Hematopoietic multipotent progenitor cell (in vitro differentiated cells): ENCODE measurements around the gene CCDC150. TPM values are rescaled to one million over a fixed set of nuclear protein-coding genes. Genes with fewer than 3 reads are reported as not detected.
"Not testable (repeated sequence)": the region's sequence is repeated elsewhere in the genome, so short reads cannot be mapped to it uniquely, and the experiment has no call there.

Experiments used
- DNase-seq, 3 donors: peaks; one replicate each; pipeline ENCODE4 v3.0.0-alpha.2; 2011 to 2015; ENCODE audit warnings: low read depth in 2 of 3, low spot score in 2 of 3
- total RNA-seq: library from RNA; depleted of rRNA; stranded (reverse); fragments of >200 nt; gene quantifications from one replicate; pipeline ENCODE4 v1.2.3, GENCODE V29; 2012

Gene CCDC150
- total RNA-seq, 1 donor: 0.81 TPM

DNA sequence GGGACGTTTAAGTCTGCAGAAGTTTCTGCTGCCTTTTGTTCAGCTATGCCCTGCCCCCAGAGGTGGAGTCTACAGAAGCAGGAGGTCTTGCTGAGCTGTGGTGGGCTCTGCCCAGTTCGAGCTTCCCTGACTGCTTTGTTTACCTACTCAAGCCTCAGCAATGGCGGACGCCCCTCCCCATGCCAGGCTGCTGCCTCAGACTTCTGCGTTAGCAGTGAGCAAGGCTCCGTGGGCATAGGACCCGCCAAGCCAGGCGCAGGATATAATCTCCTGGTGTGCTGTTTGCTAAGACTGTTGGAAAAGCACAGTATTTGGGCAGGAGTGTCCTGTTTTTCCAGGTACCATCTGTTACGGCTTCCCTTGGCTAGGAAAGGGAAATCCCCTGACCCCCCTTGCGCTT is 70.5 kb downstream of the CCDC150 start:
- DNase-seq: not testable (repeated sequence)

DNA sequence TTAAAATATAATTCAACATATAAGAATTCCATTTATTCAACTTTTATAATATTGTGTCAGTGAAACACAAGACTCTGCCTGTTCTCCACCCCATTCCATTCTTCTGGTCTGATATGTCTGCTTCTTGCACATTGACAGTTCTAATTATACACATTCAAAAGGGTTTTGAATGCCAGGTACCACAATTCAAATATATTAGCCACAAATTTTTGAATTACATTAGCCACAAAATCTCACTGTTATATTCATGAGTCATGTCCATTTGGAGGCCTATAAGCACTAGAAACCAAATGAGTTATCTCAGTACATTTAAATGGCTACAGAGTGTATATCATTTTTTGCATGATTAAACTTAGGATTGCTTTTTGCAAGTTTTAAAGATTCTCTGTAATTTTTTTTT is 72.1 kb downstream of the CCDC150 start:
- no peak for DNase-seq

DNA sequence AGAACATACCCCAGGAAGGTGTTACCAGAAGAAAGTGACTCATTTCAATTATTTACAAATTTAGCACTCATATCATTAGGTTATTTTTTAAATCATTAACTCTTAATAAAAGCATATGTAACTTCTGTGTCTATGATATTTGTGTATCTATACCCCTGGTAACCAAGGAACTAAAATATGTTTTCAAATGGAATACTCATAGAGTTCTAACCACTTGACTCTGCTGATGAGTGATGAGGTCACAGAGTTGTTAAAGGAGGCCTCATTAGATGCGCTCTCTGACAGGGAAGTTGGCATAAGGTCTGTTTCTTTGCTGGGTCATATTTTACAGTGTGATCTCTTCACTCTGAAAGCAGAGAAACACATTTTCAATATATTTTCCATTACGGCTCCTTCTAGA is 73.4 kb downstream of the CCDC150 start:
- no peak for DNase-seq

DNA sequence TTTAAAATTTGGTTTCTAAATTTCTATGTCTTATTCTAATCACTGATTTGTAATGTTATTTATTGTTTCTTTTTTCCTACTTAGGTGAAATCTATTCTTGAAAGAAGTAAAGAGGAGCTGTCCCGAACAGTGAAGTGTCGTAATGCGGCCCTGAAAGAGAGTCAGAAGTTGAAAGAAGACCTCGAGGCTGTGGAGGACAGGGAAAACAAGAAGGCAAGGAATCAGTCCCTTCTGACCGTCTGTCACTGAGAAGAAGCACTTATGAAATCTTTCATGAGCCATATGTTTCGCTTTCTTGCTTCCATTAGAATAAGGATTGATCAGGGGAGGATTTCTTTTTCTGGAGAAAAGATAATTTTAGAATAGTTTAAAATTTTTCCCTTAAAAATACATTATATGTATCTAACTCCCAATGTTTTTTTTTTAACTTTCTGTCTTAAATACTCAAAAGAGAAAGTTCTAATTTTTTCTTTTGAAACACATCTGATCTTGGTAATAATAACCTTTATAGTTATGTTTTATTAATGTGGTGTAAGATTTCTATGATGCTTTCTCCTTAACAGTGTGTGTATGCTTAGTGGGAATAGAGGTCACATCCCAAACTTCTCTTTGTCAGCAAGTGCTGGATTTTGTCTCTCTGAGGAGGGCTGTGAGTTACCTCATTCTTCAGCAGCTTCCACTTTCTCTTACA is 79.0 kb downstream of the CCDC150 start:
- DNase-seq: no peak

DNA sequence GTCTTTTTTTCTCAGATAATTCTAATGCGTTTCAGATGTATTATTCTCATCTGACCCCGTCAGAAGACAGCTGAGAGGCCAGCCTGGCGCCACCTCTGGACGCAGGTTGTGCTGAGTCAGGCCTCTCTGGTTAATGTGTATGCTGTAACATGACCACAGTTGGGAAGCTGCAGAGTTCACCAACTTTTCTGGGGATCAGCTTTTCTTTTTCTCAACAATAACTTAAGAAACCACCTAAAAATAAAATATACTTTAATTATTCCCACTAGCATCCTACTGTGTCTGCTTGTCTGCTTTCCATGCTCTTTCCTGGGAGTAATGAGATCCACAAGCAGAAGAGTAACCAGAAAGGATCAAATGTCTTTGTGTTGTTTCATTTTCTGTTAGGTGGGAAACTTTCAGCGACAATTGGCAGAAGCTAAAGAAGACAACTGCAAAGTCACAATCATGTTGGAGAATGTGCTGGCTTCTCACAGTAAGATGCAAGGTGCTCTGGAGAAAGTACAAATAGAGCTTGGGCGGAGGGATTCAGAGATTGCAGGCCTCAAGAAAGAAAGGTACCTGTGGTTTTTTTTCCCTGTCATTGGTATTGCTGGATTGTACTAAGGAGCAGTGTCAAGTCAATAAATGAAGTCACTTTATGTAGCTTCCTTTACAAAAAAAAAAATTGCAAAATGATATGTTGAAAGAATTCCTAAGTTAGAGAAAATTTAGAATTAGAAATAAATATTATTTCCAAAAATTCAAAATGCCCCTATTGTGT is 79.8 kb downstream of the CCDC150 start:
- peak in 2 of 3 donors; percentile 26 to 52 for DNase-seq

DNA sequence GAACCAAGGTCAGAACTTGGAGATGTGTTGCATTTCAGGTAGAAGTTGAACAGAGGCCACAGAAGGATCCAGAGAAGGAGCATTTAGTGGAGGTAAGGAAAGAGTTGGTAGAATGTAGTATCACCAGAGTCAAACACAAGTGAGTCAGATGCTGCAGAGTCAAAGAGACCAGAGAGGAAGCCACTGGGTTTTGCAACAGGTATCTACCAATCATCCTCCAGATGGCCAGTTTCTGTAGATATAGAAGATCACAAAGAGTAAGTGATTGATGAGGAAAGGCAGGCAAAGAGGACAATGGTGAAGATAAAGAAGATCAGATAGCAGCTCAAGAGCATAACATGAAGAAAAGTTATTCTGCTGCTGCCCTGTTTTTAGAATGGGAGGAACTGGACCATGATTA is 84.1 kb downstream of the CCDC150 start:
- no peak for DNase-seq

DNA sequence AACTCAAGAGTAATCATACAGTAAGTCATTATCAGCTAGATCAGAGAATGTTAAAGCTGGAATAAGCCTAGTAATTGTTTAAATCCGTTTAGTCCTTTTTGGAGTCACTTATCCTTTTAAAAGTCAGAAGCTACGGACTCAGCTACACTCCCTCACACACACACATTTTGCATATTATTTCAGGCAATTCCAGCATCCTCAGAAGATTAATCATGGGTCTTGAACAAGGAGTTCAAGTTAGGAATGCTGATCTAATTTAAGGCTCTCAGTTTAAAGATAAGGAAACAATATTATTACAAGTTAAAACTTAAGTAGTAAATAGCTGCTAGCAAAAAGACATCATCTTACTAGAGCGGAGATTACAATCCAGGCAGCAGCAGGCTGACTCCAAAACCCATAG is 85.7 kb downstream of the CCDC150 start:
- no peak for DNase-seq

DNA sequence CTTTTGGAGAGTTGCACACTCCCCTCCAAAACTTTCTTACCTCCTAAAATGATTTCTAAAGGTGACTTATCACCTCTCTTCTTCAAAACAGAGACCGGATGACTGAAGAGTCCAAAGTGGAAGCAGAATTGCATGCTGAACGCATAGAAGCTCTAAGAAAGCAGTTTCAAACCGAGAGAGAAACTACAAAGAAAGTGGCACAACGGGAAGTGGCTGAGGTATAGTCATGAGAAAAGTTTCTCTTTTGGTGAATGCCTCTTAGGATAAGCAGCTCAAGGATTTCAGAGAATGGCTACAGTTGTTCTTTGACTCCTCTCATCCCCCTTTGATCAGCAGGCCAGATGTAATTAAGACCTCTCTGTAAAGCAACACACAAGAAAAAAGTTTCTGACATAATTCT is 86.4 kb downstream of the CCDC150 start:
- DNase-seq: no peak

DNA sequence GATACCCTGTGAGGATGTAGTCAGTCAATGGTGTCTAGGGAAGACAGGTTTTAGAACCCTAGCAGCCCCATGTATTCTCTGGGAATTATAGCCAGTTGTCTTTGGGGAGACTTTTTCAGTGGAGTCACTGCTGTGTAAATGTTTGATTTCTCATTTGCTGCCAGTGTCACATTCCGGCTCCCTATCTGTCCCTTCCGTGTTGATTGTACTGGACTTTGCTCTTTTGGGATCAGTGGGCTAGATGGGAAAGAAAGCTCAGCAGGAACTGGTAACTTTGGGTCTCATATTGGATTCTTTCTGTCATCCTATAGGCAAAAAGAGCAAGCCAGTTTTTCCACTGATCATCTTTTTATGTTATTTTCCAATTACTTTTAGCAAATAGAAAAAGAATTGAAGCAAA is 89.9 kb downstream of the CCDC150 start:
- no peak for DNase-seq

DNA sequence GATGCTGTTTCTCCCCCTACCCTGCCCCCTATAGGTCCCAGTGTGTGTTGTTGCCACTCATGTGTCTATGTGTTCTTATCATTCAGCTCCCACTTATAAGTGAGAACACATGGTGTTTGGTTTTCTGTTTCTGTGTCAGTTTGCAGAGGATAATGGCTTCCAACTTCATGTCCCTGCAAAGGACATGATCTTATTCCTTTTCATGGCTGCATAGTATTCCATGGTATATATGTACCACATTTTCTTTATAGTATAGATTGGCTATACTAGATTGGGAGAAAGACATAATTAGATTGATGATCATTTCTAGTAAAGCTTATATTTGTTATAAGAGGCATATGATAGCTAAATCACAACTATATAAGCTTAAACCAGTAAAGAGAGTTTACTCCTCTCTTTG is 97.1 kb downstream of the CCDC150 start:
- DNase-seq: not testable (repeated sequence)

DNA sequence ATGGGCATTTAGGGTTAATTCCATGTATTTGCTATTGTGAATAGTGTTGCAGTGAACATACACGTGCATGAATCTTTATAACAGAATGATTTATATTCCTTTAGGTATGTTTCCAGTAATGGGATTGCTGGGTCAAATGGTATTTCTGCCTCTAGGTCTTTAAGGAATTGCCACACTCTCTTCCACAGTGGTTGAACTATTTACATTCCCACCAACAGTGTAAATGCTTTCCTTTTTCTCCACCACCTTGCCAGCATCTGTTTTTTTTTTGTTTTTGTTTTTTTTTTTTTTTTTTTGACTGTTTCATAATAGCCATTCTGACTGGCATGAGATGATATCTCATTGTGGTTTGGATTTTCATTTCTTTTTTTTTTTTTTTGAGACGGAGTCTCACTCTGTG is 97.5 kb downstream of the CCDC150 start:
- no peak for DNase-seq

DNA sequence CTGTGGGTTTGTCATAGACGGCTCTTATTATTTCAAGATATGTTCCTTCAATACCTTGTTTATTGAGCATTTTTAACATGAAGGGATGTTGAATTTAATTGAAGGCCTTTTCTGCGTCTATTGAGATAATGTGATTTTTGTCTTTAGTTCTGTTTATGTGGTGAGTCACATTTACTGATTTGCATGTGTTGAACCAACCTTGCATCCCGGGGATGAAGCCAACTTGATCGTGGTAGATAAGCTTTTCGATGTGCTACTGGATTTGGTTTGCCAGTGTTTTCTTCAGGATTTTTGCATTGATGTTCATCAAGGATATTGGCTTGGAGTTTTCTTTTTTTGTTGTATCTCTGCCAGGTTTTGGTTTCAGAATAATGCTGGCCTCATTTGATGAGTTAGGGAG is 99.5 kb downstream of the CCDC150 start:
- no peak for DNase-seq

DNA sequence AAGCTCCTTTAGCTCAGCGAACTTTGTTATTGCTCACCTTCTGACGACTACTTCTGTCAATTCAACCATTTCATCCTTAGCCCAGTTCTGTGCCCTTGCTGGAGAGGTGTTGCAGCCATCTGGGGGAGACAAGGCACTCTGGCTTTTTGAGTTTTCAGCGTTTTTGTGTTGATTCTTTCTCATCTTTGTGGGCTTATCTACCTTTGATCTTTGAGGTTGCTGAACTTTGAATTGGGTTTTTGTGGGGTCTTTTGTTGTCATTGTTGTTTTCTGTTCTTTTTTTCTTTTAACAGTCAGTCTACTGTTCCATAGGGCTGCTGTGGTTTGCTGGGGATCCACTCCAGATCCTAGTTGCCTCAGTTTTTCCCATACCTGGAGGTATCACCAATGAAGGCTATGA is 102.7 kb downstream of the CCDC150 start:
- DNase-seq: no peak

DNA sequence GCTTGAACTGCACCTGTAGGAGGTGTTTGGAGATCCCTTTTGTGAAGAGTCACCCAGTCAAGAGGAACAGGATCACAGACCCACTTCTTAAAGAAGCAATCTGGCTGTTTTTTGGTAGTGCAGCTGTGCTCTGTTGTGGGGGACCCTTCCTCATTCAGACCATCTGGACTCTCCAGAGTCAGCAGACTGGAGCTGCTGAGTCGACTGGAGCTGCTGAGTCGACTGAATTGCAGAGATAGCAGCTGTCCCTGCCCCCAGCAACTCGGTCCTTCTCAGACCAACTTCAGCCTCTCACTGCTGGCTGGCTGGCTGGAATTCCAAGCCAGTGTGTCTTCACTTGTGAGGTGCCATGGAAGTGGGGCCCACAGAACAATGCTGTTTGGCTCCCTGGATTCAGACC is 103.2 kb downstream of the CCDC150 start:
- no peak for DNase-seq

DNA sequence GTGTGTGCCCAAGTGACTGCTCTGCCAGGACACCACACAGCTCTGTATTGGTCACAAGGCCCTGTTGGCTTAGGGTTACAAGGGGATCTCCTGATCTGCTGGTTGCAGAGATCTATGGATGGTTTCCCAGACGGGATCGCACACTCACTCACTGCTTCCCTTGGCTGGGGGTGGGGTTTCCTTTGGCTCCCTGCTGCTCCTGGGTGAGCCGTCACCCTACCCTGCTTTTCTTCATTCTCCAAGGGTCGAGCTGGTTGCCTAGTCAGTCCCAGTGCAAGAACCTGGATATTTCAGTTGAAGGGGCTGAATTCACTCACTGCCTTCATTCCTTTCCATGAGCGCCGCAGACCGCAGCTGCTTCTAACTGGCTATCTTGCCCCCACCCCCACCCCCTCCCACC is 103.7 kb downstream of the CCDC150 start:
- no peak for DNase-seq

DNA sequence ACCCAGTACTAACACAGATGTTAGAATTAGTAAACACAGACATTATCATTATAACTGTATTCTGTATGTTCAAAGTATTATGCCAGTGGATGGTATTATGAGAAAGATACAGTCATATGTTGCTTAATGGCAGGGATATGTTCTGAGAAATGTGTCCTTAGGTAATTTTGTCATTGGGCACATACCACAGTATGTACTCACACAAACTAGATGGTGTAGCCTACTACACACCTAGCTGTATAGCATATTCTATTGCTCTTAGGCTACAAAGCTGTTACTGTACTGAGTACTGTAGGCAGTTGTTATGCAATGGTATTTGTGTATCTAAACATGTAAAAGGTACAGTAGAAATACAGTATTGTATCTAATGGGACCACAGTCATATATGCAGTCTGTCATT is 106.2 kb downstream of the CCDC150 start:
- DNase-seq: no peak

DNA sequence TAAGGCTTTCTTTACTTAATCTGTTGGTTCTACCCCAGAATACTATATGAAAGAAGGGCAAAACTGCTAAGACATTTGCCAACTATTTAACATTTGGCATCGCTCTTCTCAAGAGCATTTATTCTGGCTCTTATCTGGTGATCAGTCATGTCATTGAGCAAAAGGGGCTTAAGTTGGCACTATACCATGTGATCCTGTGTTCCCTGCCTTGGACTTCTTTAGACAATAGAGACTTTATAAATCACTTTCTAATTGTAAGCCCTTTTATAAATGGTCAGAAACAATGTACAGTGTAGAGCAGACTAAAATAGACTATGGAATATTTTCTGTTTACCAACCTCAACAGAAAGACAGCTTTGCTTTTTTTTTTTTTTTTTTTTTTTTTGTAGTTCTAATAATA is 107.9 kb downstream of the CCDC150 start:
- no peak for DNase-seq

DNA sequence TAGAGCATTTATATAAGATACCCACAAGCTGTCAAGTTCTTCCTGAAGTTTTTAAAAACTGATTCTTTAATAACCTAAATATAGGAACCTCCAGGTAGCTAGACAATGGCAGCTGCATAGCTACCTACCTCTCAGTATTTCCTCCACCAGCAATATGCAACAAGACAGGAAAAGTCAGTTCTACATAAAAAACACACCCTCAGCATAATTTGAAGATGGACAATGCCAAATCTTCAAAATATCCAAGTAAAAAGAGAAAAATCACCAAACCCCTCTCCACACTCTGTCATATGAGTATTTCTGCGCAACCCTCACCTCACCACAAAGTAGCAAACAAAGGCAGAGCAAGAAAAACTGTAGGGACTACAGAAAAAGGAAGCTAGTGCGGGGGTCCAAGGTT is 108.6 kb downstream of the CCDC150 start:
- no peak for DNase-seq

DNA sequence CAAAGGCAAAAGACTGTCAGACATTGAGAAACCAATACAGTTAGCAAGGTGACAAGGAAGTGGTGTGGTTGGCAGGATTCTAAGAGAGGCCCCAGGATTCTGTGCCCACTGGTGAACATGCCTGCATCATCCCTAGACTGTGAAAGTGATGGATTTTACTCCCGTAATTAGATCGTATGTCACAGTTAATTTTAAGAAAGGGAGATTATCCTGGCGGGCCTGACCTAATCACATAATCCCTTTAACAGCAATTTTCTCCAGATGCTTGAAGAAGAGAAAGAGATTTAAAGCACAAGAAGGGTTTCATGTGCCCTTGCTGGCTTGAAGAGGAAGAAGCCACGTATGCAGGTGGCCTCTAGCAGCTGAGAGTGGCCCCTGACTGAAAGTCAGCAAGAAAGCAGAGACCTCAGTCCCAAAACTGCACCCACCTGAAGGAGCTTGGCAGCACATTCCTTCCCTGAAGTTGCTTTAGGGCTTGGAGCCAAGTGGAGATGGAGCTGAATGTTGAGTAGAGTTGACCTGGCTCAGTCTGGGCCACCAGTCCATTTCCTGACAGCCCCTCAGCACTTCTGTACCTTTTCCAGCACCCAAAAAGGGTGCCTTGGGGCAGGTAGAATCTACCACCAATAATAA is 110.9 kb downstream of the CCDC150 start:
- no peak for DNase-seq

DNA sequence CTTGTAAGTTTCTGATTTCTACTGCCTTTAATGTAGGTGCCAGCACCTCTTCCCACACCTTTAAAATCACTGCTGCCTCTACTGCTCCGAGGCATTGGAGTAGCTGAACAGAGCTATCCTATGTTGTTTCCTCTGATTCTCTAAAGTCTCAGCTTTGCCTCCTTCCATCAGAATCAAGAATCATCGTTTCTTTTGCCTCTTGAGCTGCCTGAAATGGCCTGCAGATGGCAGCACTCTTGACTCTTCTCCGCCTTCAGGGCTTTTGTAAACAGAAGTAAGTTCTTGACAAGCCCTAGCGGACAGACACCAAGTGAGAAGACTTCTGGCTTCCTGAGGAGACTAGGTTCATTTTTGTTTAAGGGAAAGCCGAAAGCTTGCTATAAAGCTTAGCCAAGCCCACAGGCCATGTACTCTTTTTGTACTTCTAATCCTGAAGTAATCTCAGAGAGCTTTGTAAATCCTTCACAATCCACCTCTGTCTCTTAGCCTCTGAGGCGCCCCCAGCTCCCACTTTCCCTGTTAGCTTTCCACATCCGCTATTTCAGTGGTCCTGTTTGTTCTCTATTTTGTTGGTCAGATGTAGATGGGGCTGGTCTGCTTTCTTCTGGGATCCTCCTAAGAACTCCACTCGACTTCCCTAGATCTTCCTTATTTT is 111.6 kb downstream of the CCDC150 start:
- peak; percentile 10 to 87 (median 63) for DNase-seq
